ENCODE results near the gene CDH15.

CDH15 gene
- total RNA-seq, result 0 to 0.06 (median 0) reads per million in 18 experiments

GRCh38 chr16:89171216-89172170 lies at the start of gene CDH15:
CDH15 (plus strand) TSS chr16:89171748; CDS start chr16:89171832, 84 bp downstream.
- peak; percentile 88 to 89 for DNase-seq

- no peak for DNase-seq
Measured at GRCh38 chr16:89122322-89122851, 49.2 kb upstream of the CDH15 start.

- no peak for DNase-seq
Measured at GRCh38 chr16:89123001-89123830, 48.3 kb upstream of the CDH15 start.

- no peak for DNase-seq
Measured at GRCh38 chr16:89123831-89124100, 47.8 kb upstream of the CDH15 start.

GRCh38 chr16:89129378-89129777 lies 42.2 kb upstream of the CDH15 start:
- DNase-seq, result no peak

GRCh38 chr16:89130448-89130847 lies 41.1 kb upstream of the CDH15 start:
- DNase-seq, result no peak

- DNase-seq, result no peak
Measured at GRCh38 chr16:89131783-89132182, 39.8 kb upstream of the CDH15 start.

GRCh38 chr16:89132194-89133005 lies 39.1 kb upstream of the CDH15 start:
- DNase-seq, result no peak

- no peak for DNase-seq
Measured at GRCh38 chr16:89133457-89134127, 38.0 kb upstream of the CDH15 start.

- no peak for DNase-seq
Measured at GRCh38 chr16:89134269-89134668, 37.3 kb upstream of the CDH15 start.

GRCh38 chr16:89135166-89135565 lies 36.4 kb upstream of the CDH15 start:
- DNase-seq, result no peak

GRCh38 chr16:89135971-89136765 lies 35.4 kb upstream of the CDH15 start:
- no peak for DNase-seq

- DNase-seq, result no peak
Measured at GRCh38 chr16:89136931-89137330, 34.6 kb upstream of the CDH15 start.

GRCh38 chr16:89137666-89138512 lies 33.7 kb upstream of the CDH15 start:
- DNase-seq, result no peak

- no peak for DNase-seq
Measured at GRCh38 chr16:89138513-89138795, 33.1 kb upstream of the CDH15 start.

- DNase-seq, result no peak
Measured at GRCh38 chr16:89138843-89139520, 32.6 kb upstream of the CDH15 start.

- DNase-seq, result no peak
Measured at GRCh38 chr16:89139907-89140361, 31.6 kb upstream of the CDH15 start.

- no peak for DNase-seq
Measured at GRCh38 chr16:89140401-89140800, 31.1 kb upstream of the CDH15 start.

Measured in inflammatory macrophage (primary cell).